GM21619 (cell line): Measurements from ENCODE around the gene WWOX.

ENCODE experiments used
- ATAC-seq: cut with Tn5 transposase; IDR thresholded peaks from one replicate; pipeline ENCODE4 v1.9.1; 2021; ENCODE audit not compliant: unreplicated experiment

Gene WWOX

GRCh38 chr16:78778101-78779004 lies 678.9 kb downstream of the WWOX start:
- ATAC-seq = peak; percentile 64

GRCh38 chr16:78780808-78781207 lies 681.4 kb downstream of the WWOX start:
- no peak for ATAC-seq

GRCh38 chr16:78782572-78782971 lies 683.1 kb downstream of the WWOX start:
- no peak for ATAC-seq

GRCh38 chr16:78783570-78784079 lies 684.2 kb downstream of the WWOX start:
- ATAC-seq = no peak

GRCh38 chr16:78784771-78785170 lies 685.3 kb downstream of the WWOX start:
- no peak for ATAC-seq

- no peak for ATAC-seq
These were observed 685.8 kb downstream of the WWOX start for GRCh38 chr16:78785218-78785617.

GRCh38 chr16:78786635-78787034 lies 687.2 kb downstream of the WWOX start:
- ATAC-seq = no peak

GRCh38 chr16:78788276-78788675 lies 688.8 kb downstream of the WWOX start:
- no peak for ATAC-seq

- no peak for ATAC-seq
These were observed 689.2 kb downstream of the WWOX start for GRCh38 chr16:78788696-78789095.

GRCh38 chr16:78789561-78789960 lies 690.1 kb downstream of the WWOX start:
- no peak for ATAC-seq

- ATAC-seq = no peak
These were observed 691.6 kb downstream of the WWOX start for GRCh38 chr16:78791011-78791410.

- no peak for ATAC-seq
These were observed 692.5 kb downstream of the WWOX start for GRCh38 chr16:78791926-78792325.

- no peak for ATAC-seq
These were observed 693.5 kb downstream of the WWOX start for GRCh38 chr16:78792952-78793351.

GRCh38 chr16:78794581-78795250 lies 695.3 kb downstream of the WWOX start:
- no peak for ATAC-seq

GRCh38 chr16:78795433-78795832 lies 696.0 kb downstream of the WWOX start:
- no peak for ATAC-seq

GRCh38 chr16:78796221-78796866 lies 696.9 kb downstream of the WWOX start:
- ATAC-seq = no peak

GRCh38 chr16:78799429-78799828 lies 700.0 kb downstream of the WWOX start:
- ATAC-seq = no peak

GRCh38 chr16:78800523-78800922 lies 701.1 kb downstream of the WWOX start:
- ATAC-seq = no peak

GRCh38 chr16:78804058-78804735 lies 704.7 kb downstream of the WWOX start:
- no peak for ATAC-seq

- no peak for ATAC-seq
These were observed 706.1 kb downstream of the WWOX start for GRCh38 chr16:78805556-78805955.

- ATAC-seq = no peak
These were observed 711.8 kb downstream of the WWOX start for GRCh38 chr16:78811247-78811646.
